ENCODE measurements around the gene SDHA.
A peak's percentile ranks its signal among the peaks of the same experiment; 100 is the strongest.
"Not testable (repeated sequence)": the region's sequence is repeated elsewhere in the genome, so short reads cannot be mapped to it uniquely, and the experiment has no call there.

SDHA gene

DNA sequence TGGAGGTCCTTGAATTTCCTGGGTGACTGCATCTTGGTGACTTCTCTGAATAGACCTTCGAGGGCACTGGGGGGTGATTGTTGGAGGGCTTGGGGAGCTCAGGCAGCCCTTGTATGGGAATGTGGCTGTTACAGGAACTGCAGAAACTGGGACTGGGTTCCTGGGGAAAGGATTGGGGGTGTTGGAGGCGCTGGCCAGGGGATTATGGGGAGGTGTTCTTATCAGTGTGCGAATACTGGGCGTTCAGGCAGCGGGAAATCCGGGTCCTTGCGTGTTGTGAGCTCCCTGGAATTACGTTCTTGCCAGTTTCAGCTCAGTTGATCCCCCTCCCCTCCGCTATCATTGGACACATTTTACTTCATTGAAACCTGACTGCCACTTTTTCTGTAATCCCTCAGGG, 55.0 kb downstream of the SDHA start:
- H3K4me1 ChIP-seq (ENCODE audit: control insufficient read depth in 2 of 2, insufficient read depth in 2 of 2, low read length in 2 of 2); H3K27ac ChIP-seq (ENCODE audit: low read depth in 2 of 2, low read length in 2 of 2); H3K27me3 ChIP-seq (ENCODE audit: control insufficient read depth in 2 of 2, insufficient read depth in 2 of 2, low read length in 2 of 2); H3K9me3 ChIP-seq (ENCODE audit: control insufficient read depth in 2 of 2, low read length in 2 of 2); H3K36me3 ChIP-seq (ENCODE audit: control insufficient read depth in 2 of 2, insufficient read depth in 2 of 2, low read length in 2 of 2): not testable (repeated sequence)
- Histone ChIP-seq H3K9ac (ENCODE audit: low read depth in 1 of 2, low read length in 2 of 2) (peak overlapping the region in 1 of 2 donors; percentile 51), H3K4me3 (ENCODE audit: low read length in 2 of 2) (peak overlapping the region in 1 of 2 donors; percentile 14)

DNA sequence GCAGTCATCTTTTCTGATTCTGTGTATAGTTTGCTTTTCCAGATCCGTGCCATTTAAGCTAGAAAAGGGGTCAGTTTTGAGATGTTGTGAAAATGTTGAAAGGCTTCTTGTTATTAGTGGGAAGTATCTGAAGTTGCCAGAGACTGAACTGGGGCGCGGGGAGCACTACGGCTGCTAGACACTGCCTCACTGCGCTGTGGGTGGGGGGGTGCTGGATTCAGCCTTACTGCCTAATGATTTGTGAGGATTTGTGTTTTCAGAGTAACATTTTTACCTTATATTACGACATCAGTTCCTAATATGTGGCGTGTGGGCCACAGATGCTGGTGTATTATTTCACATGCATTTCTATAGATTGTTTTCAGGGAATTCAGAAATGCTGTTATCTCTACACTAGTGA, 55.4 kb downstream of the SDHA start:
- not testable (repeated sequence) for H3K4me1 ChIP-seq (ENCODE audit: control insufficient read depth in 2 of 2, insufficient read depth in 2 of 2, low read length in 2 of 2); H3K36me3 ChIP-seq (ENCODE audit: control insufficient read depth in 2 of 2, insufficient read depth in 2 of 2, low read length in 2 of 2); H3K27me3 ChIP-seq (ENCODE audit: control insufficient read depth in 2 of 2, insufficient read depth in 2 of 2, low read length in 2 of 2); H3K4me3 ChIP-seq (ENCODE audit: low read length in 2 of 2); H3K27ac ChIP-seq (ENCODE audit: low read depth in 2 of 2, low read length in 2 of 2); H3K9me3 ChIP-seq (ENCODE audit: control insufficient read depth in 2 of 2, low read length in 2 of 2); H3K9ac ChIP-seq (ENCODE audit: low read depth in 1 of 2, low read length in 2 of 2)

DNA sequence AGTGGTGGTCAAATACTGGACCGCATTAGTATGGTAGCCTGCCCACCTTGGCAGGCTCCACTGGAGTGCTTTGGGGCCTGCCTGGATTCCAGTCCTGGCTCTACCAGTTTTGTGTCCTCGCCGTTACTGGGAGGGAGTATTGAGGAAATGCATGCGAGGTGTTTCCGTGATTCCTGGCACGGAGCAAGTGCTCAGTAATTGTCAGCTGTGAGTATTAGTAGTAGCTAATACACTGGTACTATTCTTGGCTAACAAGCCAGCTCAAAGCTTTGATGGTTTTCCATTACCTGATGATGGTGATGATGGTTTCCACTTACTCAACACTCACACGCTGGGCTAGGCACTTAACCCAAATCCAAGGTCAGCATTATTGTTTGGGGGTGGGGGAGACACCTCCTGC, 56.2 kb downstream of the SDHA start:
- not testable (repeated sequence) for H3K4me1 ChIP-seq (ENCODE audit: control insufficient read depth in 2 of 2, insufficient read depth in 2 of 2, low read length in 2 of 2); H3K4me3 ChIP-seq (ENCODE audit: low read length in 2 of 2); H3K9me3 ChIP-seq (ENCODE audit: control insufficient read depth in 2 of 2, low read length in 2 of 2); H3K9ac ChIP-seq (ENCODE audit: low read depth in 1 of 2, low read length in 2 of 2); H3K27me3 ChIP-seq (ENCODE audit: control insufficient read depth in 2 of 2, insufficient read depth in 2 of 2, low read length in 2 of 2); H3K27ac ChIP-seq (ENCODE audit: low read depth in 2 of 2, low read length in 2 of 2); H3K36me3 ChIP-seq (ENCODE audit: control insufficient read depth in 2 of 2, insufficient read depth in 2 of 2, low read length in 2 of 2)

DNA sequence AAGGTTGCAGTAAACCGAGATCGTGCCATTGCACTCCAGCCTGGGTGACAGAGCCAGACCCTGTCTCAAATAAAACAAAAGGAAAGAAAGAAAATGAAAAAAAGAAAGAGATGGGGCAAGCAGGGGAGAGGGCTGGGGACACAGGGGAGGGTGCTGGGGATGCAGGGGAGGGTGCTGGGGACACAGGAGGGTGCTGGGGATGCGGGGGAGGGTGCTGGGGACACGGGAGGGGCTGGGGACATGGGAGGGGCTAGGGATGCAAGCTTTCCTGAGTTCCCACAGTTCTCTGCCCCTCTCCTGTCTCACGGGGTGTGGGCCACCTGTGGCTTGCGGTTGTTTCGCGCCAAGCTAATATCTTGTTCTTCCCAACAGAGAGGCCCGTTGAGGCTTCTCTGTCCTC, 60.5 kb downstream of the SDHA start:
- Histone ChIP-seq H3K36me3 (ENCODE audit: control insufficient read depth in 2 of 2, insufficient read depth in 2 of 2, low read length in 2 of 2) (peaks cover 3 to 13% of the 10 kb centered on the region in 2 donors), H3K4me3 (ENCODE audit: low read length in 2 of 2) (no peak overlapping the region), H3K9ac (ENCODE audit: low read depth in 1 of 2, low read length in 2 of 2) (no peak overlapping the region), H3K9me3 (ENCODE audit: control insufficient read depth in 2 of 2, low read length in 2 of 2) (no peaks in the 10 kb centered on the region), H3K27me3 (ENCODE audit: control insufficient read depth in 2 of 2, insufficient read depth in 2 of 2, low read length in 2 of 2) (no peaks in the 10 kb centered on the region), H3K4me1 (ENCODE audit: control insufficient read depth in 2 of 2, insufficient read depth in 2 of 2, low read length in 2 of 2) (peaks cover 0 to under 1% of the 10 kb centered on the region in 2 donors), H3K27ac (ENCODE audit: low read depth in 2 of 2, low read length in 2 of 2) (no peak overlapping the region)

DNA sequence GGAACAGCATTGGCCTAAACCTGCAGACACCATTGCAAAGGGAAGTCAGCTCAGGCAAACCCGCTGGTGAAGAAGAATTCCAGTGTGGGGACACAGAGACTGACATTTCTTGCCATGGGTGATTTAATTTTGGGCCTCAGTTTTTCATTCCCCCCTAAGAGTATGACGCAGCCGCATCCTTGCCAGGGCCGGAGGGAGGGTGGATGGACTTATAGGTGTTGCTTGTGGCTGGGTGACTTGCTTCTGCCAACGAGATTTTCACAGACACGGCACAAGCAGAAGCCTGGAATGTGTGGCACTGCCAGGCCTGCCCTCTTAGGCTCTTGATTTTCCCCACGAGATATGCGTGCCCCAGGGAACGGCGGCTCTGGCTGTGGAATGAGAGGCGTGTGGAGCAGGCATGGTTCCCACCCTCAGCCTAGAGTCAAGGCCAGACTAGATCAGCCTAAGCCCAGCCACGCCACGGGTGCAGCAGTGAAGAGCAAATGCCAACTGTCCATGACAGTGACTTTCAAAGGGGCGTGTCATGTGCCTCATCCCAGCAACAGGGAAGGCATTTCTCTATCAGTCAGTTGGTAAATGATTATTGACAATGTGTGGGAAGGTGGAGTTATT, 61.0 kb downstream of the SDHA start:
- not testable (repeated sequence) for H3K4me3 ChIP-seq (ENCODE audit: low read length in 2 of 2); H3K27ac ChIP-seq (ENCODE audit: low read depth in 2 of 2, low read length in 2 of 2); H3K9ac ChIP-seq (ENCODE audit: low read depth in 1 of 2, low read length in 2 of 2); H3K9me3 ChIP-seq (ENCODE audit: control insufficient read depth in 2 of 2, low read length in 2 of 2); H3K27me3 ChIP-seq (ENCODE audit: control insufficient read depth in 2 of 2, insufficient read depth in 2 of 2, low read length in 2 of 2); H3K4me1 ChIP-seq (ENCODE audit: control insufficient read depth in 2 of 2, insufficient read depth in 2 of 2, low read length in 2 of 2)
- peaks cover 0 to 13% of the 10 kb centered on the region in 2 donors for H3K36me3 ChIP-seq (ENCODE audit: control insufficient read depth in 2 of 2, insufficient read depth in 2 of 2, low read length in 2 of 2)

DNA sequence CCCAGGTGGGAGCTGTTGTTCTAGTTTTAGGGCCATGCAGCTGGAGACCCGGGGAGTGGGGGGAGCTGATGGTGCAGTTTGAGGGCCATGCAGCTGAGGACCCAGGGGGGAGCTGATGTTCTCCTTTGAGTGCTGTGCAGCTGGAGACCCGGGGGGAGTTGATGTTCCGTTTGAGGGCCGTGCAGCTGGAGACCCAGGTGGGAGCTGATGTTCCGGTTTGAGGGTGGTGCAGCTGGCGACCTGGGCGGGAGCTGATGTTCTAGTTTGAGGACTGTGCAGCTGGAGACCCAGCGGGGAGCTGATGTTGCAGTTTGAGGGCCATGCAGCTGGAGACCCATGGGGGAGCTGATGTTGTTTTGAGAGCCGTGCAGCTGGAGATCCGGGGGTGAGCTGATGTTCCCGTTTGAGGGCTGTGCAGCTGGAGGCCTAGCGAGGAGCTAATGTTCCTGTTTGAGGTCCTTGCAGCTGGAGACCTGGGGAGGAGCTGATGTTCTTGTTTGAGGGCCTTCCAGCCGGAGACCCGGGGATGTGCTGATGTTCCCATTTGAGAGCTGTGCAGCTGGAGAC, 68.0 kb downstream of the SDHA start:
- Histone ChIP-seq H3K4me1 (ENCODE audit: control insufficient read depth in 2 of 2, insufficient read depth in 2 of 2, low read length in 2 of 2) (peaks cover 0 to 3% of the 10 kb centered on the region in 2 donors), H3K27me3 (ENCODE audit: control insufficient read depth in 2 of 2, insufficient read depth in 2 of 2, low read length in 2 of 2) (no peaks in the 10 kb centered on the region), H3K4me3 (ENCODE audit: low read length in 2 of 2) (no peak overlapping the region), H3K9me3 (ENCODE audit: control insufficient read depth in 2 of 2, low read length in 2 of 2) (no peaks in the 10 kb centered on the region), H3K27ac (ENCODE audit: low read depth in 2 of 2, low read length in 2 of 2) (no peak overlapping the region), H3K9ac (ENCODE audit: low read depth in 1 of 2, low read length in 2 of 2) (no peak overlapping the region), H3K36me3 (ENCODE audit: control insufficient read depth in 2 of 2, insufficient read depth in 2 of 2, low read length in 2 of 2) (peaks cover 3 to 8% of the 10 kb centered on the region in 2 donors)

DNA sequence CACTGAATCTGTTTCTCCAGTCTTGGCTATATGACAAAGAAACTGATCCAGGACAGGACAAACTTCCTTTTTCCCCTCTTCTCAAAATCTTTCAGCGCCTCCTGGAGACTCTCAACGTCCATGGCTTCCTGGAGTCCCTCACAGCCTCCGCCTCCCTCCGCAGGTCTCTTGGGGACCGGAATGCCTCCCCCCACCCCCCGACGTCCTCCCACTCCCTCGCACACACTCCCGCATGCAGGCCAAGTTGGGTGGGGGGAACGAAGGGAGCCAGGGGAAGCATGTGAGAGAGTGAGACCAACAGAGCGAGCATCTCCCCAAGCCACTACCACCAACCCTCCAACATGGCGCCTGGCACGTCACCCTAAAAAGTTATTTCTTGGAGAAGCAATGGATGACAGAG, 72.1 kb downstream of the SDHA start:
- H3K36me3 ChIP-seq (ENCODE audit: control insufficient read depth in 2 of 2, insufficient read depth in 2 of 2, low read length in 2 of 2); H3K4me3 ChIP-seq (ENCODE audit: low read length in 2 of 2); H3K27ac ChIP-seq (ENCODE audit: low read depth in 2 of 2, low read length in 2 of 2); H3K27me3 ChIP-seq (ENCODE audit: control insufficient read depth in 2 of 2, insufficient read depth in 2 of 2, low read length in 2 of 2); H3K9ac ChIP-seq (ENCODE audit: low read depth in 1 of 2, low read length in 2 of 2); H3K4me1 ChIP-seq (ENCODE audit: control insufficient read depth in 2 of 2, insufficient read depth in 2 of 2, low read length in 2 of 2); H3K9me3 ChIP-seq (ENCODE audit: control insufficient read depth in 2 of 2, low read length in 2 of 2): not testable (repeated sequence)

DNA sequence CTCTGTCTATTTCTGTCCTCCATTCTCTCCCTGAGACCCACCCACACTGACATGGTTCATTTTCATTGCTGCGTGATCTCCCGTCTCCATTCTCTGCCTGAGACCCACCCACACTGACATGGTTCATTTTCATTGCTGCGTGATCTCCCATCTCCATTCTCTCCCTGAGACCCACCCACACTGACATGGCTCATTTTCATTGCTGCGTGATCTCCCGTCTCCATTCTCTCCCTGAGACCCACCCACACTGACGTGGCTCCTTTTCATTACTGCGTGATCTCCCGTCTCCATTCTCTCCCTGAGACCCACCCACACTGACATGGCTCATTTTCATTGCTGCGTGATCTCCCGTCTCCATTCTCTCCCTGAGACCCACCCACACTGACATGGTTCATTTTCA, 73.2 kb downstream of the SDHA start:
- not testable (repeated sequence) for H3K27ac ChIP-seq (ENCODE audit: low read depth in 2 of 2, low read length in 2 of 2); H3K36me3 ChIP-seq (ENCODE audit: control insufficient read depth in 2 of 2, insufficient read depth in 2 of 2, low read length in 2 of 2); H3K9ac ChIP-seq (ENCODE audit: low read depth in 1 of 2, low read length in 2 of 2)

DNA sequence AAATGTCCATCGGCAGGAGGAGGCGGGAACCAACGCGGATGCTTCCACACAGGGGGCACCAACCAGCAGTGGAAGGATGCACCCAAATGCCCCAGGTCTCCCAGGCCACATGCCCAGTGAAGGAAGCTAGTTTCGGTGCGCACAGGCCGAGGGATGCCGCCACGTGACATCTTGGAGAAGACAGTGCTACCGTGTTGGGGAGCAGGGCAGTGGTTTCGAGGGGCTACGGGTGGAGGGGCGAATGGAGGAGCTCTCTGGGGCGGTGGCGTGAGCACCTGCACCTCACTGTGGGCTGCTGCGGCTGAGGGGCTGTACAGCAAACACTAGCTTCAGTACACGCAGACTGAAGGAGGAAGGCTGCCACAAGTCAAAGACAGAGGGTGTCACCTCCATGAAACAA, 76.7 kb downstream of the SDHA start:
- not testable (repeated sequence) for H3K27ac ChIP-seq (ENCODE audit: low read depth in 2 of 2, low read length in 2 of 2); H3K9me3 ChIP-seq (ENCODE audit: control insufficient read depth in 2 of 2, low read length in 2 of 2); H3K4me1 ChIP-seq (ENCODE audit: control insufficient read depth in 2 of 2, insufficient read depth in 2 of 2, low read length in 2 of 2); H3K27me3 ChIP-seq (ENCODE audit: control insufficient read depth in 2 of 2, insufficient read depth in 2 of 2, low read length in 2 of 2); H3K4me3 ChIP-seq (ENCODE audit: low read length in 2 of 2); H3K9ac ChIP-seq (ENCODE audit: low read depth in 1 of 2, low read length in 2 of 2); H3K36me3 ChIP-seq (ENCODE audit: control insufficient read depth in 2 of 2, insufficient read depth in 2 of 2, low read length in 2 of 2)

More for the DNA sequence above, 73.2 kb downstream of the SDHA start:
- not testable (repeated sequence) for H3K27me3 ChIP-seq (ENCODE audit: control insufficient read depth in 2 of 2, insufficient read depth in 2 of 2, low read length in 2 of 2); H3K4me1 ChIP-seq (ENCODE audit: control insufficient read depth in 2 of 2, insufficient read depth in 2 of 2, low read length in 2 of 2); H3K4me3 ChIP-seq (ENCODE audit: low read length in 2 of 2); H3K9me3 ChIP-seq (ENCODE audit: control insufficient read depth in 2 of 2, low read length in 2 of 2)

DNA sequence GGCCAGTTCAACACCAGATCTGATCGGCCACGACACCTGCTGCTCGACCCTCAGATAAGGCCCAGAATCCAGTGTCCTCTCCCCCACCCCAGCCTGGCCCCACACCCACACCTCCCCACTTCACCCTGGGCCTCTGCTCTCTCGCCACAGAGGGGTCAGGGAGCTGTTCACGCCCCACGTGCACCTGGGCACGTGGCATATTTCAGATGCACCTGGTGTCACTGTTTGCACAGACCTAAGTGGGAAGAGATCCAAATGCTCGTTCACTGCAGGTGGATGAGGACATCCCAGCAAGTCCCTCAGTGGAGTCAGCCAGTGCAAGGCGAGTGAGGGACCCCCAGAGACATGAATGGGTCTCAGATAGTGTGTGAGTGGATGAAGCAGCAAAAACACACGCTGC, 78.1 kb downstream of the SDHA start:
- not testable (repeated sequence) for H3K27ac ChIP-seq (ENCODE audit: low read depth in 2 of 2, low read length in 2 of 2); H3K4me1 ChIP-seq (ENCODE audit: control insufficient read depth in 2 of 2, insufficient read depth in 2 of 2, low read length in 2 of 2); H3K9ac ChIP-seq (ENCODE audit: low read depth in 1 of 2, low read length in 2 of 2); H3K27me3 ChIP-seq (ENCODE audit: control insufficient read depth in 2 of 2, insufficient read depth in 2 of 2, low read length in 2 of 2); H3K4me3 ChIP-seq (ENCODE audit: low read length in 2 of 2); H3K36me3 ChIP-seq (ENCODE audit: control insufficient read depth in 2 of 2, insufficient read depth in 2 of 2, low read length in 2 of 2); H3K9me3 ChIP-seq (ENCODE audit: control insufficient read depth in 2 of 2, low read length in 2 of 2)

DNA sequence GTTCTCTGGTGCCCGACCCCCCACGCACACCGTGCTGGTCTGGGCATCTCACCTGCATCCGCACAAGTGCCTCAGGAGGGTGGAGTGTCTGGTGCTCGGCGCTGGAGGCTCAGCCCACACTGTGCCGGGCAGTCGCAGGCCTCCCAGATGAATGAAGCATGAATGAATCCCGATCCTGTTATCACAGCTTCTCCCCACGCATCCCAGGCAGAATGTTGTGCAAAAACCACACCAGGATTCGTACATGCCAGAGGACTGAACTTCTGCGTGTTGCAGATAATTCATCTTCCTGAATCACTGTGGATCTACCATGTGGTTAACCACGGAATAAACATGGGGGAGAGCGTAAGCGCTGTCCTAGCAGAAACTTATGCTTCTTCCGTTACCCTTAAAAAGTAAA, 78.8 kb downstream of the SDHA start:
- not testable (repeated sequence) for H3K27ac ChIP-seq (ENCODE audit: low read depth in 2 of 2, low read length in 2 of 2); H3K9me3 ChIP-seq (ENCODE audit: control insufficient read depth in 2 of 2, low read length in 2 of 2); H3K27me3 ChIP-seq (ENCODE audit: control insufficient read depth in 2 of 2, insufficient read depth in 2 of 2, low read length in 2 of 2); H3K4me3 ChIP-seq (ENCODE audit: low read length in 2 of 2); H3K9ac ChIP-seq (ENCODE audit: low read depth in 1 of 2, low read length in 2 of 2); H3K4me1 ChIP-seq (ENCODE audit: control insufficient read depth in 2 of 2, insufficient read depth in 2 of 2, low read length in 2 of 2); H3K36me3 ChIP-seq (ENCODE audit: control insufficient read depth in 2 of 2, insufficient read depth in 2 of 2, low read length in 2 of 2)

All from mucosa of rectum (tissue), 2 donors.